GM21447 (cell line): Measurements from ENCODE around the gene C9orf50.

Experiments used
- ATAC-seq: cut with Tn5 transposase; IDR thresholded peaks from one replicate; pipeline ENCODE4 v1.9.1; 2021; ENCODE audit not compliant: unreplicated experiment

C9orf50 gene

GRCh38 chr9:129632460-129632859, 11.6 kb upstream of the C9orf50 start:
- ATAC-seq: no peak

GRCh38 chr9:129631674-129632129, 10.8 kb upstream of the C9orf50 start:
- no peak for ATAC-seq

- ATAC-seq: no peak
Observed at GRCh38 chr9:129630967-129631673, 10.2 kb upstream of the C9orf50 start.

GRCh38 chr9:129629251-129629820, 8.4 kb upstream of the C9orf50 start:
- no peak for ATAC-seq

GRCh38 chr9:129628709-129629108, 7.8 kb upstream of the C9orf50 start:
- ATAC-seq: no peak

- no peak for ATAC-seq
Observed at GRCh38 chr9:129627556-129628440, 6.9 kb upstream of the C9orf50 start.

GRCh38 chr9:129626625-129627284, 5.9 kb upstream of the C9orf50 start:
- peak; percentile 29 for ATAC-seq

GRCh38 chr9:129626079-129626624, 5.3 kb upstream of the C9orf50 start, which contains the start of gene NTMT1:
Gene NTMT1 (plus strand): TSS chr9:129626163. CDS start chr9:129632704, 6,541 bp downstream.
- peak; percentile 64 for ATAC-seq

GRCh38 chr9:129624947-129625346, 4.0 kb upstream of the C9orf50 start:
- ATAC-seq: no peak

GRCh38 chr9:129624168-129624759, 3.4 kb upstream of the C9orf50 start:
- no peak for ATAC-seq

- no peak for ATAC-seq
Observed at GRCh38 chr9:129623331-129623730, 2.4 kb upstream of the C9orf50 start.

GRCh38 chr9:129619787-129620668, 873 bp downstream of the C9orf50 start:
- ATAC-seq: no peak

GRCh38 chr9:129617167-129617566, 3.7 kb downstream of the C9orf50 start:
- no peak for ATAC-seq

GRCh38 chr9:129615407-129616285, 5.3 kb downstream of the C9orf50 start:
- no peak for ATAC-seq

GRCh38 chr9:129614932-129615331, 6.0 kb downstream of the C9orf50 start:
- no peak for ATAC-seq

GRCh38 chr9:129613520-129614175, 7.3 kb downstream of the C9orf50 start:
- ATAC-seq: no peak

GRCh38 chr9:129612815-129613519, 7.9 kb downstream of the C9orf50 start:
- no peak for ATAC-seq
